GM18907 (cell line): ENCODE results near the gene MDC1.

Source experiments
- ATAC-seq: cut with Tn5 transposase; IDR thresholded peaks from one replicate; pipeline ENCODE4 v1.9.1; 2021; ENCODE audit warnings: mild to moderate bottlenecking, moderate library complexity; ENCODE audit not compliant: unreplicated experiment

The MDC1 gene

DNA sequence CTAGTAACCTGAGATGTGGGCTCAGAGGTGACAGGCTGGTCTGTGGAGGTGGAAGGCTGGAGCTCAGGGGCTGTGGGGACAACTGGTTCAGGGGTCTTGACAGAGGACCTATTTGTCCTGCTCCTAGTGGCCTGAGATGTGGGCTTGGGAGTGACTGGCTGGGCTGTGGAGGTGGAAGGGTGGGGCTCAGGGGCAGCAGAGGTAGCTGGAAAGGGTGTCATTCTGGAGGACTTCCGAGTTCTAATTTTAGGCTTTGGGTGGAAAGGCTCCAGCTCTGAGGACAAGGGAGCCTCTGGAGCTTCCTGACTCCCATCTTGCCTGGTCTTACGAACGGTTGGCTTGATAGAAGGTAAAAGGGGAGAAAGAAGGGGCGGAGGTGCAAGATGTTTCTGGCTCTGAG lies 11.5 kb downstream of the MDC1 start:
- ATAC-seq = no peak

DNA sequence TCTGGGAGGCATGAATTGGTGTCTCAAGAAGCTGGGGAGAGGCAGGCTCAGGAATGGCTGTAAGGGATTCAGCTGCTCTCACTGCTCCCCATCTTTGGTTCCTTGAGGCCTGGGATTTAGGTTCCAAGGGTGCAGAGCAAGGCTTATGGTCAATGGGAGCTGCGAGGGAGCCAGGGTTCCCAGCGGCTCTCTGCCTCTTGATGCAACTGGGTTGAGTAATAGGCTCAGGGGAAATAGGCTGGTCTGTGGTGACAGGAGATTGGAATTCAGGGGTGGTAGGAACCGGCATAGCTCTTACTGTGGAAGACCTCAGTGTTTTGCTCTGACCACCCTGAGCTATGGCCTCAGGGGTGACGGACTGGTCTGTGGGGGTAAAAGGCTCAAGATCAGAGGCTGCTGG lies 13.3 kb downstream of the MDC1 start:
- no peak for ATAC-seq

DNA sequence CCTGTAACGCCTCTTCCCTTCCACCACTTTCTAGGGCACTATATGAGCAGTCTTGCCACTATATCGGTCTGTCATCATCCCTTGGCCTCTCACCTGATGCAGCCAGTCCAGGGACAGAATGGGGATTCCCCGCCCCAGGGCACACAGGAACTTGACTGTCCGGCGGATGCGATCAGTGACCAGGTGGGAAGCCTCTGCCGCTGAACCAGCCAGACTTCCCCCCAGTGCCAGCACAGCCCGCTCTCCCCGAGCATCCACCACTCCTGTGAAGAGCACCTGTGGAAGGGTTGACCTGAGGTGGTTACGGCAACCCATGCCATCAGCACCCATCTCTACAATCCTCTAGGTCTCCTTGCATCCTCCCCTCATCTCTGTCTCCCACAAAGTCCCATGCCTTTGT lies 14.1 kb downstream of the MDC1 start:
- ATAC-seq = no peak

DNA sequence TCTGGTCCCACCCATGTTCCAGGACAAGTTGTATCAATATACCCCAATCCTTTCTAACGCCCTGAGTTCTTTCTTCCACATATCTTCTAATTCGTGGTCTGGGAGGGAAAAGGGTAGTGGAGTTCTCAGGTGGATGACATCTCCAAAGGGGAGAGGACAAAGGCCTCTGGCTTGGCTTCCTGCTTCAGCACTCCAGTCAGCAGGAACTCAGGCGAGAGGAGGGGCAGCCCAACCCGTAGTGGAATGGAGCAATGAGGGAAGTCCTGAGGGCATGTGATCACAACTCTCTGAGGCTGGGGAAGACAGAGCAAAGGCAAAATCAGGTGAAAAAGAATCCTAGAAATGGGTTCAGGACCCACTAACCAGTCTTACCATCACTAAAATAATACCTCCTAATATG lies 16.7 kb downstream of the MDC1 start:
- no peak for ATAC-seq

DNA sequence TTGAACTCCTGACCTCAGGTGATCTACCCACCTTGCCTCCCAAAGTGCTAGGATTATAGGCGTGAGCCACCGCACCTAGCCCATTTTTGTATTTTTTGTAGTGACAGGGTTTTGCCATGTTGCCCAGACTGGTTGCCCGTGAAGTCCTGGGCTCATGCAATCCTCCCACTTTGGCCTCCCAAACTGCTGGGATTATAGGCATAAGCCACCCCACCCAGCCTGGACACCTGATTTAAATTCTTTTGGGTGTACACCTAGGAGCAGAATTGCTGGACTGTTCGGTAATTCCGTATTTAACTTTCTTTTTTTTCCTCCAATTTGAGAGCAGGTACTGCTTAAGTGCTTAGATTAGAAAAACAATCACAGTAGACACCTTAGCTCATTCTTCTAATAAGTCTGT lies 20.6 kb downstream of the MDC1 start:
- ATAC-seq = no peak

DNA sequence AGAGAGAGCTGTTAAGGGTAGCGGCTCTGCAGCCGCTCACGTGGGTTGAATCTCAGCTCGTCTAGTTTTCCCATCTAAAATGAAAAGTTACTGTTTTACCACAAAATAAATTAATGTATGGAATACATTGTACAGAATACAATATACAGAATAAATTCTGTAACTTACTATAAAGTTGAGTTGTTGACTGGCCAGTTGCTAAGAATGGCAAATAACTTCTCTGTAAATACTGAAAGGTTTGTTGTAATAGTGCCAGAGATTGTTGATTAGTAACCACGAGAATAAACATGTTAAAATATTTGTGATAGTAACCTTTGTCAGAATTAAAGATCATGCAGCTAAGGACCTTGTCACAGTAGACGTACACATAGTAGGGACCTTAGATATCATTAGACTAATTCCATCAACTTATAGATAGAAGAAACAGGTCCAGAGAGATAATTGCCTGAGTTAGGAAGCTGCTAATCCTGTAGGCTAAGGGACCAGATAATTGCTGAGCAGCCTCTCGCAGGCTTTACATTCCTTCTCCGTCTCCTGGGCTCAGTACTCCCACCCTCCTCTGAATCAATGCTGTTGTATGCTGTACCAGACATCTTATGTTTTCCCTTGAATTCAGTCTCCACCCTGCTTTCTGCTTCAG lies 25.8 kb downstream of the MDC1 start:
- no peak for ATAC-seq

GRCh38 chr6:30690403-30691207 lies 26.5 kb downstream of the MDC1 start, which contains the start of gene NRM:
Gene NRM (minus strand): TSS chr6:30690984. CDS start chr6:30690974, 10 bp downstream.
- ATAC-seq = no peak

GRCh38 chr6:30689985-30690384 lies 27.1 kb downstream of the MDC1 start:
- ATAC-seq = no peak

DNA sequence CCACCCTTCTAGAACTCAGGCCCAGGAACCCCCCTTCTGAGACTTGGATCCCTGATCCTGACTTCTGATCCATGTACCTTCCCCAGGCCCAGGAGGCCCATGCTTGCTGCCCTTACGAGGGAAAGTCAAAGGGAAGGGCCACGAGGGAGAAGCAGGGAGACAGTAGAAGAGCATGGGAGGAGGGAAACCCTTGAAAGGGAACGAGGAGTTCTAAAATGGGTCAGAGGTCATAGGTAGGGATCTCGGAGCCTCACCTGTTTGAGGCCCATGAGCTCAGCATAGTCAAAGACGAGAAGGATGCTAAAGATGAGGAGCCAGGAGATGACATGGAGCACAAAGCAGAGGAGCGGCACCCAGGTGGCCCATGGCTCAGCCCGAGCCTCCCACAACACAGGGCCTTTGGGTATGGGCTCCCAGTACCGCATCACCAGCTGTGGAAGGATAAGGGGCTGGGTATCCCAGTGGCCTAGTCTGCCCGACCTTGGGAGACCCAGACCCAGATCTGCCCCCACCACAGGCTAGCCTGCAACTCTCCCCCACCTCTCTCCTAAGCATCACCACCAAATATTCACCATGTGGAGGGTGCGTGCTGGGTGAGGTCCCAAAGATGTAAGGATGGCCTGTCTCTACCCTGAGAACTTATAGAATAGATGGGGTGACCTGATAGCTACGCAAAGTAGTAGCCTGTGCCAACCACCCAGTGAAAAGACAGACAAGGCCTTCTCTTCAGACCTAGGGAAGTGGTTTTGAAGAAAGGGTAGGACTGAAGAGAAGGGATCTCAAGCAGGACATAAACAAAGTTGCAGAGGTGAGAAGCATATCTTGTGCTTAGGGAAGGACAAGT lies 27.8 kb downstream of the MDC1 start:
- no peak for ATAC-seq

DNA sequence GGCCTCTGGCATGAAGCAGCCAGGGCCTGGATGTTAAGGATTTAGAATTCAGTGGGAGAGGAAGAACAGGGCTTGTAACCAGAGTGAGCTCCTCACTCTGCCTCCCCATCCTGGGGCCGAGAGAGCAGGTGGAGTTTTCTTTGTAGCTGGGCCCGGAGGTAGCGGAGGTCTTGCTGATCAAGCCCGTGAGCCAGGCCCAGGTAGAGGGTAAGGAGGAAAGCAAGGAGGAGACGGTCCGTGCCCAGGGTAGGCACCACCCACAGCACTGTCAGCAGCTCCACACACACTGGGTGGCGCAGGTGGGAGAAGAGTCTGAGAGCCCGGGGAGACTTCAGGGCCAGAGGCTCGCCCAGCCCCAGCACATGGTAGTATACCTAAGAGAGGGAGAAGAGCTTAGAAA lies 28.5 kb downstream of the MDC1 start:
- no peak for ATAC-seq

DNA sequence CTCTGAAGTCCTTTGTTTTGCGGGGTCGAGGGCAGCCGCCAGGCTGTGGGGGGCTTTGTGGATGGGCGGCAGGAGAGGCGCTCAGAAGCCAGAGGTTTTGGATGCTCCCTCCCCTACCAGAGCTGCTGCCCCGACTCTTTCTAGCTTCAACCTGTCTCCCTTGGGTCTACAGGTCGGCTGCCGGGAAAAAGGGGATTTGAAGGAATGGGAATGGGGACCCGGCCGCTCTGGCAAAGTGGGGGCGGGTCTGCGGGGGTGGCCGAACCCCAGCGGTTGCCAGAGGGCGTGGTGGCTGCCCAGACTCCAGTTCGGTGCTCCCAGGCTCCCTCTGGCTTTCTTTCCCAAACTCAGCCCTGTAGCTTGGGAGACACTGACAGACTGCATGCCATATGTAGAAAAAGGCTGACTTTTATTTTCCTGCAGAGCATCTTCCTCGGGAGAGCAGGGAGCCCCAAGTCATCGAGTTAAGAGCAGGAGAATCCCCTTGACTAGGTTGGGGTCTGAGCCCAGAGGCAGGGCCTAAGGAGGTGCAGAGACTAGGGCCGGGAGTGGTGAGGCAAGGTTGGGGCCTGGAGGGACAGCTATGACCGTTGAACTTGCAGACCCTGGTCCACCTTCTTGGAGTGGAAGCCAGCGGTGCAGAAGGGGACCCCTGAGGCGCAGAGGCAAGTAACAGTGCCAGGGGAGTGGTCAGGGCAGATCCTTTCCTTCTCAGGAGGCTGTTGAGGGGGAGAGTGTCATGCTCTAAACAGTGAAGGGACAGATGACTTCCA lies 29.2 kb downstream of the MDC1 start:
- no peak for ATAC-seq

DNA sequence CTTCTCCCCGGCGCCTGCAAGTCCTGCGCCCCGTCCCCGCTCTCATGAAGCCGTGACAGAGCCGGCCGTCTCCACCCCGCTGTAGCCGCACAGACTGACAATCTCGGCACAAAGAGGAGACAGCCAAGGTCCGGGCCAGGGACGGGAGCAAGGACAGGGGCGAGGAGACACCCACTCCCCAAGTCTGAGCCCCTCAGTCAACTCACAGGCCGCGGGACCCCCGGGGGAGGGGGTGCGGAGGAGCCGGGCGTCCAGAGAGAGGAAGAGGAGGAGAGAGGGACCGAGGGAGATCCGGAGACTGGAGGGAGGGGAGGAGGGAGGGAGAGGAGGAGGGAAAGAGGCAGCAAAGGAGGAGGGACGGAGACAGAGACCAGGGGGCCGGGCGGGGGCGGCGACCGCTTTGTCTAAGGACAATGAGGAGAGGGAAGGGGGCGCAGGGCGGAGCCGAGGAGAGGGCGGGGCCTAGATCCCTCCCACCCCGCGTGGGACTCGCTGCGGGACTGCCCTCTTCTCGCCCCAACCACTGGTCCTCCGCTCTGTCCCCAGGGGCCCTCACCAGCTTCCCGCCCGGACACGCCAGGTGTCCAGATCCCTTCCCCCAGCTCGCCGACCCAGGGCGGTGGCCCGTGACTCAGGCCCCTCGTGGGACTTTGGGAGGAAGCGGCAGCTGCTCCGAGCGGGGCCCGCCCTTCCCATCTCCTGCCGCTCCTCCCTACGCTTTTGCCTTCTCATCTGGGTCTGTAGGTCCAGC lies 30.0 kb downstream of the MDC1 start:
- ATAC-seq = peak; percentile 47

GRCh38 chr6:30686009-30686907 lies 30.8 kb downstream of the MDC1 start, which contains the start of gene PPP1R18:
Gene PPP1R18 (minus strand): TSS chr6:30686645. CDS start chr6:30686018, 627 bp downstream.
- peak; percentile 14 for ATAC-seq

GRCh38 chr6:30685157-30686008 lies 31.7 kb downstream of the MDC1 start:
- ATAC-seq = no peak

- no peak for ATAC-seq
Measured at GRCh38 chr6:30684386-30685156, 32.5 kb downstream of the MDC1 start.

DNA sequence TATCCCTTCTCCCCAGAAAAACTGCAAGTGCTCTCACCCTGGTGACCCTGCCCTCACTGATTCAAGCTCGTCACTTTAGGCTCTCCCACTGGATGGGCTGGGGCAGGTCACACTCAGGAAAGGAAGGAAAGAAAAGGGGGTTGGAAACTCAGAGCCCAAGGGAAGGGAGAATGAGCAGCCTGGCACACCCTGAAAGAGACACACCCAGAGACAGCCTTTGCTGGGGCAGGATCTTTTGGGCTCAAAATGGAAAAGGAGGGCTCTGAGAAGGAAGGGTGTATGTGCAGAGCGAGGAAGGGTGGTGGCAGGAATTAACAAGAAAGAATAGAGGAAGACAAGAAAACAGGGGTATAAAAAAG lies 33.1 kb downstream of the MDC1 start:
- ATAC-seq = no peak

- ATAC-seq = no peak
Measured at GRCh38 chr6:30683183-30683979, 33.7 kb downstream of the MDC1 start.
